PC-9 (cell line): Measurements from ENCODE around the gene AHI1. TPM values are rescaled to one million over a fixed set of nuclear protein-coding genes. Genes with fewer than 3 reads are reported as not detected.

Experiments
- BruUV-seq: library from RNA; stranded (reverse); fragments of 400-500 nt; replicated peaks from 2 replicates; lab custom pipeline; 2021; lab: Mats Ljungman, UMichigan
- CTCF ChIA-PET: fragments of 300-600 bp; sonication (Branson Sonifier 250); formaldehyde crosslinking; loops from one replicate; lab custom pipeline; 2022; ENCODE audit warnings: antibody characterized with exemption; lab: Charles Lee
- POLR2A ChIA-PET: fragments of 300-600 bp; sonication (Branson Sonifier 250); formaldehyde crosslinking; loops from one replicate; lab custom pipeline; 2022; ENCODE audit warnings: antibody characterized with exemption; ENCODE audit not compliant: unreplicated experiment; lab: Charles Lee
- DNase-seq, 2 experiments: peaks; one replicate each; pipeline versions ENCODE4 v3.0.0 to v3.0.0-alpha.2; 2015 to 2022; ENCODE audit warnings: mixed read lengths in 1 of 2
- H2AFZ ChIP-seq: fragments of 200-600 bp; sonication (generic); 2 replicates; pipeline ENCODE4 v1.8.1; 2017; ENCODE audit warnings: antibody characterized with exemption
- H3F3A ChIP-seq: fragments of 200-600 bp; sonication (generic); 2 replicates; pipeline ENCODE4 v1.8.1; 2017; ENCODE audit warnings: antibody characterized with exemption, mild to moderate bottlenecking, low read depth; ENCODE audit not compliant: insufficient read depth
- H3K27ac ChIP-seq: fragments of 200-600 bp; sonication (generic); 2 replicates; pipeline ENCODE4 v1.6.1; 2016; ENCODE audit warnings: mixed run types
- H3K27me3 ChIP-seq: fragments of 200-600 bp; sonication (generic); 2 replicates; pipeline ENCODE4 v1.6.1; 2016; ENCODE audit warnings: low read depth, mixed run types; ENCODE audit not compliant: insufficient read depth
- H3K36me3 ChIP-seq: fragments of 200-600 bp; sonication (generic); 2 replicates; pipeline ENCODE4 v1.6.1; 2016; ENCODE audit warnings: low read depth, mixed run types
- H3K4me1 ChIP-seq: fragments of 200-600 bp; sonication (generic); replicated peaks from 2 replicates; pipeline ENCODE4 v1.6.1; 2016; ENCODE audit warnings: mixed run types; ENCODE audit not compliant: insufficient read depth
- H3K4me2 ChIP-seq: fragments of 200-600 bp; sonication (generic); 2 replicates; pipeline ENCODE4 v1.6.1; 2017; ENCODE audit warnings: mixed run types
- H3K4me3 ChIP-seq: fragments of 200-600 bp; sonication (generic); 2 replicates; pipeline ENCODE4 v1.6.1; 2016; ENCODE audit warnings: mixed run types
- H3K79me2 ChIP-seq: fragments of 200-600 bp; sonication (generic); 2 replicates; pipeline ENCODE4 v1.6.1; 2017; ENCODE audit warnings: low read depth, mixed run types
- H3K9me2 ChIP-seq: fragments of 200-600 bp; sonication (generic); 2 replicates; pipeline ENCODE4 v1.8.1; 2017; ENCODE audit warnings: mild to moderate bottlenecking; ENCODE audit not compliant: insufficient read depth
- H3K9me3 ChIP-seq: fragments of 200-600 bp; sonication (generic); 2 replicates; pipeline ENCODE4 v1.8.1; 2016; ENCODE audit warnings: low read depth; ENCODE audit not compliant: insufficient read depth
- H4K20me1 ChIP-seq: fragments of 200-600 bp; sonication (generic); 2 replicates; pipeline ENCODE4 v1.8.1; 2017; ENCODE audit not compliant: insufficient read depth
- EZH2 ChIP-seq: fragments of 200-600 bp; sonication (generic); IDR thresholded peaks from 2 replicates; pipeline ENCODE4 v1.8.0; 2017; ENCODE audit warnings: antibody characterized with exemption, low read depth
- intact Hi-C: fragments of 100-400 bp; cut with micrococcal nuclease; formaldehyde crosslinking; loops from one replicate; pipeline ENCODE4 v1.10.0; 2022; ENCODE audit not compliant: unreplicated experiment
- total RNA-seq: library from RNA; stranded (reverse); gene quantifications from 2 replicates; pipeline ENCODE4 v1.2.3, GENCODE V29; 2021
- TF ChIP-seq, protein P1 (sequence below): fragments of 200-600 bp; sonication (generic); conservative IDR thresholded peaks from 2 replicates; pipeline ENCODE4 v1.6.1; 2017; ENCODE audit warnings: mixed run types, antibody characterized with exemption, mild to moderate bottlenecking, moderate library complexity

AHI1 gene
- total RNA-seq, 1 experiment from 2014 or later: 19.9 TPM

DNA sequence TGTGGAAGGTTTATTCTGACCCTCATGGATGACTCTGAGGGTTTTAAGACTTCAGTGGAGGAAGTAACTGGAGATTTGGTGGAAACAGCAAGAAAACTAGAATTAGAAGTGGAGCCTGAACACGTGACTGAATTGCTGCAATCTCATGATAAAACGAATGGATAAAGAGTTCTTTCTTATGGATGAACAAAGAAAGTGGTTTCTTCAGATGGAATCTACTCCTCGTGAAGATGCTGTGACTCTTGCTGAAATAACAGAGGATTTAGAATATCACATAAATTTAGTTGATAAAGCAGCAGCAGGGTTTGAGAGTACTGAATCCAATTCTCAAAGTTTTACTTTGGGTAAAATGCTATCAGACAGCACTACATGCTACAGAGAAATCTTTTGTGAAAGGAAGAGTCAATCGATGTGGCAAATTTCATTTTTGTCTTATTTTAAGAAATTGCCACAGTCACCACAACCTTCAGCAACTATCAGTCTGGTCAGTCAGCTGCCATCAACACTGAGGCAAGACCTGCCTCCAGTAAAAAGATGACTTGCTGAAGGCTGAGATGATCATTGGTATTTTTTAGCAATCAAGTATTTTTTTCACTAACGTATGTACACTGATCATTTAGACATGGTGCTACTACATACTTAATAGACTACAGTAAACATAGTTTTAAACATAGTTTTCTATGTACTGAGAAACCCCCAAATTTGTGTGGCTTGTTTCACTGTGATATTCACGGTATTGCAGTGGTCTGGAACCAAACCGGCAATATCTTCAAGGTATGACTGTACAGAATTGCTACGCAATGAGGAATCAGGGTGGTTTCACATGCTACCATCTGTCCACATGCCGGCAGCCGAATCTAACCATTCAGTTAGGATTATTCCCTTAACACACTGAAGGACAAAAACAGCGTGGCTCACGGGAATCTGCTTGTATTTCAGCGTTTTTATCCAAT lies 167.4 kb downstream of the AHI1 start:
- no peak overlapping the region for H3K27ac ChIP-seq
- BruUV-seq: no TSS peak
- H3K9me2 ChIP-seq: no peaks in the 10 kb centered on the region
- H3K9me3 ChIP-seq: no peaks in the 10 kb centered on the region
- H3K27me3 ChIP-seq: no peaks in the 10 kb centered on the region
- DNase-seq: no peak
- POLR2A ChIA-PET: no interaction called here
- TF ChIP-seq, protein P1, sequence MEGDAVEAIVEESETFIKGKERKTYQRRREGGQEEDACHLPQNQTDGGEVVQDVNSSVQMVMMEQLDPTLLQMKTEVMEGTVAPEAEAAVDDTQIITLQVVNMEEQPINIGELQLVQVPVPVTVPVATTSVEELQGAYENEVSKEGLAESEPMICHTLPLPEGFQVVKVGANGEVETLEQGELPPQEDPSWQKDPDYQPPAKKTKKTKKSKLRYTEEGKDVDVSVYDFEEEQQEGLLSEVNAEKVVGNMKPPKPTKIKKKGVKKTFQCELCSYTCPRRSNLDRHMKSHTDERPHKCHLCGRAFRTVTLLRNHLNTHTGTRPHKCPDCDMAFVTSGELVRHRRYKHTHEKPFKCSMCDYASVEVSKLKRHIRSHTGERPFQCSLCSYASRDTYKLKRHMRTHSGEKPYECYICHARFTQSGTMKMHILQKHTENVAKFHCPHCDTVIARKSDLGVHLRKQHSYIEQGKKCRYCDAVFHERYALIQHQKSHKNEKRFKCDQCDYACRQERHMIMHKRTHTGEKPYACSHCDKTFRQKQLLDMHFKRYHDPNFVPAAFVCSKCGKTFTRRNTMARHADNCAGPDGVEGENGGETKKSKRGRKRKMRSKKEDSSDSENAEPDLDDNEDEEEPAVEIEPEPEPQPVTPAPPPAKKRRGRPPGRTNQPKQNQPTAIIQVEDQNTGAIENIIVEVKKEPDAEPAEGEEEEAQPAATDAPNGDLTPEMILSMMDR: no peak
- TF ChIP-seq EZH2: no peak
- CTCF ChIA-PET: no interaction called here
- H3K4me1 ChIP-seq: no peaks in the 10 kb centered on the region
- no peak overlapping the region for H3K4me2 ChIP-seq
- no peaks in the 10 kb centered on the region for H4K20me1 ChIP-seq
- no peaks in the 10 kb centered on the region for H3F3A ChIP-seq
- H3K4me3 ChIP-seq: no peak overlapping the region
- no peak overlapping the region for H2AFZ ChIP-seq
- H3K79me2 ChIP-seq: no peaks in the 10 kb centered on the region
- no peaks in the 10 kb centered on the region for H3K36me3 ChIP-seq
- intact Hi-C loops: no loop called here

DNA sequence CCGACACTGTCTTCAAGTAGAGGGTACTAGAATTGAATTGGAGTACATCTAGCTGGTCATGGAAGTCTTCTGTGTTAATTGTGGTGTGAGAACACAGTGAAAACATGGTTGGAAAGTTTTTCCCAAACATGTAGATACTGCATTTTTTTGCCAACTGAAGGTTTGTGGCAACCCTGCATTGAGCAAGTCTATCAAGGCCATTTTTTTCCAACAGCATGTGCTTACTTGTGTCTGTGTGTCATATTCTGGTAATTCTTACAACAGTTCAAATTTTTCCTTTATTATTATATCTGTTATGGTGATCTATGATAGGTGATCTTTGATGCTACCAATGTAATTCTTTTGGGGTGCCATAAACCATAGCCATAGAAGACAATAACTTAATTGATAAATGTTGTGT lies 169.4 kb downstream of the AHI1 start:
- intact Hi-C loops: no loop called here
- H2AFZ ChIP-seq: no peak overlapping the region
- no peak overlapping the region for H3K27ac ChIP-seq
- no peaks in the 10 kb centered on the region for H3F3A ChIP-seq
- H3K36me3 ChIP-seq: no peaks in the 10 kb centered on the region
- H3K4me3 ChIP-seq: no peak overlapping the region
- H4K20me1 ChIP-seq: no peaks in the 10 kb centered on the region
- DNase-seq: no peak
- CTCF ChIA-PET: no interaction called here
- BruUV-seq: no TSS peak
- no peak overlapping the region for H3K4me2 ChIP-seq
- POLR2A ChIA-PET: no interaction called here
- TF ChIP-seq EZH2: no peak
- TF ChIP-seq, protein P1: no peak
- H3K9me2 ChIP-seq: no peaks in the 10 kb centered on the region
- H3K4me1 ChIP-seq: no peaks in the 10 kb centered on the region
- H3K27me3 ChIP-seq: no peaks in the 10 kb centered on the region
- H3K79me2 ChIP-seq: no peaks in the 10 kb centered on the region
- no peaks in the 10 kb centered on the region for H3K9me3 ChIP-seq

DNA sequence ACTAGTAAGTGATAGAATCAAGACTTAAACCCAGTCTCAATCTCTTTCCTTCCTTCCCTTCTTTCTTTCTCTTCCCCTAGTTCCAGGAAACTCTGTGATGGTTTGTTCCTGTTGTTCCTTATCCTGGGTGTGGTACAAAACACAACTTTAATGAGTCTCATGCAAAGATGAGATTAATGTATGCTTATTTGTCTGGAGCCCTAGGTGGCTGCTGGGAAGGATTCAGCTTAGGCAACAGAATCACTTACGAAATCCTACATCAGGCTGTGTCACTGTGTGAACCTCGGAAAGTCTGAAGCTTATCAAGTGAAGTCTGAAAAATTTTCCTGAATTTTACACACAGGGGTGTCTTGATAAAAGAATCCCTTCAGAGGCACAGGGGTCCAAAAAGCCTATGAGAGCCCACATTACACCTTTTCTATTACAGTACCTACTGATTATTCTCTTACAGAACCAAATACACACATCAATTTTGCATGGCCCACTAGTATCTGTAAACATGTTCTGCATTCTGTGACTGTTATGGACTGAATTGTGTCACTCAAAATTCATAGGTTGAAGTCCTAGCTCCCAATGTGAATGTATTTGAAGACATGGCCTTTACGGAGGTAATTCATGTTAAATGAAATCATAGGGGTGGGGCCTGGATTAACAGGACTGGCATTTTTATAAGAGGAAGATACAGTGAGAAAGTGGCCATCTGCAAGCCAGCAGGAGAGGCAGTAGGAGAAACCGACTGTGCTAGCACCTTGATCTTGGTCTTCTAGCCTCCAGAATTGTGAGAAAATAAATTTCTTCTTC lies 171.7 kb downstream of the AHI1 start:
- BruUV-seq: no TSS peak
- no peaks in the 10 kb centered on the region for H4K20me1 ChIP-seq
- TF ChIP-seq, protein P1: no peak
- TF ChIP-seq EZH2: no peak
- H3K4me2 ChIP-seq: no peak overlapping the region
- CTCF ChIA-PET: no interaction called here
- intact Hi-C loops: no loop called here
- H3K4me1 ChIP-seq: no peaks in the 10 kb centered on the region
- no peaks in the 10 kb centered on the region for H3F3A ChIP-seq
- no peak overlapping the region for H2AFZ ChIP-seq
- no peaks in the 10 kb centered on the region for H3K36me3 ChIP-seq
- no peaks in the 10 kb centered on the region for H3K79me2 ChIP-seq
- no peaks in the 10 kb centered on the region for H3K27me3 ChIP-seq
- DNase-seq: no peak
- no peak overlapping the region for H3K4me3 ChIP-seq
- no peaks in the 10 kb centered on the region for H3K9me3 ChIP-seq
- no peak overlapping the region for H3K27ac ChIP-seq
- POLR2A ChIA-PET: no interaction called here
- H3K9me2 ChIP-seq: no peaks in the 10 kb centered on the region
